ENCODE data around the gene LRRC34.

DNA sequence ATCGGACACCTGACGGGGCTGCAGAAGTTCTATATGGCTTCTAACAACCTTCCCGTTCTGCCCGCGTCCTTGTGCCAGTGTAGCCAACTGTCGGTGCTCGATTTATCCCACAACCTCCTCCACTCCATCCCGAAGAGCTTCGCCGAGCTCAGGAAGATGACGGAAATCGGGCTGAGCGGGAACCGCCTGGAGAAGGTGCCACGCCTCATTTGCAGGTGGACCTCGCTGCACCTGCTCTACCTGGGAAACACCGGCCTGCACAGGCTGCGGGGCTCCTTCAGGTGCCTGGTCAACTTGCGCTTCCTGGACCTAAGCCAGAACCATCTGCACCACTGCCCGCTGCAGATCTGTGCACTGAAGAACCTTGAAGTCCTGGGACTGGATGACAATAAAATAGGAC is 9.8 kb upstream of the LRRC34 start:
- TF ChIP-seq, protein P1, sequence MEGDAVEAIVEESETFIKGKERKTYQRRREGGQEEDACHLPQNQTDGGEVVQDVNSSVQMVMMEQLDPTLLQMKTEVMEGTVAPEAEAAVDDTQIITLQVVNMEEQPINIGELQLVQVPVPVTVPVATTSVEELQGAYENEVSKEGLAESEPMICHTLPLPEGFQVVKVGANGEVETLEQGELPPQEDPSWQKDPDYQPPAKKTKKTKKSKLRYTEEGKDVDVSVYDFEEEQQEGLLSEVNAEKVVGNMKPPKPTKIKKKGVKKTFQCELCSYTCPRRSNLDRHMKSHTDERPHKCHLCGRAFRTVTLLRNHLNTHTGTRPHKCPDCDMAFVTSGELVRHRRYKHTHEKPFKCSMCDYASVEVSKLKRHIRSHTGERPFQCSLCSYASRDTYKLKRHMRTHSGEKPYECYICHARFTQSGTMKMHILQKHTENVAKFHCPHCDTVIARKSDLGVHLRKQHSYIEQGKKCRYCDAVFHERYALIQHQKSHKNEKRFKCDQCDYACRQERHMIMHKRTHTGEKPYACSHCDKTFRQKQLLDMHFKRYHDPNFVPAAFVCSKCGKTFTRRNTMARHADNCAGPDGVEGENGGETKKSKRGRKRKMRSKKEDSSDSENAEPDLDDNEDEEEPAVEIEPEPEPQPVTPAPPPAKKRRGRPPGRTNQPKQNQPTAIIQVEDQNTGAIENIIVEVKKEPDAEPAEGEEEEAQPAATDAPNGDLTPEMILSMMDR (IDR thresholded peaks at IDR 0.05), result no peak
- no peak for TF ChIP-seq EP300 (IDR thresholded peaks at IDR 0.05; ENCODE audit: low read depth)
- TF ChIP-seq POLR2A (IDR thresholded peaks at IDR 0.05), result no peak

Measured in transverse colon (tissue), 3 donors.